Neural crest cell (in vitro differentiated cells): Measurements from ENCODE around the gene SPNS3. TPM values are rescaled to one million over a fixed set of nuclear protein-coding genes. Genes with fewer than 3 reads are reported as not detected.

ENCODE experiments used
- DNase-seq: peaks from one replicate; pipeline ENCODE4 v3.0.0; 2021; ENCODE audit warnings: low read depth, mixed read lengths, low spot score
- H3K27ac Mint-ChIP-seq: one replicate; pipeline ENCODE4 v1.8.0; 2021; ENCODE audit warnings: mild to moderate bottlenecking, mixed read lengths; ENCODE audit not compliant: unreplicated experiment
- H3K27me3 Mint-ChIP-seq: 2 replicates; pipeline ENCODE4 v1.8.0; 2021; ENCODE audit warnings: low read depth, mild to moderate bottlenecking, mixed read lengths
- H3K36me3 Mint-ChIP-seq: 2 replicates; pipeline ENCODE4 v1.8.0; 2021; ENCODE audit warnings: low read depth, mild to moderate bottlenecking, mixed read lengths
- H3K4me1 Mint-ChIP-seq: 2 replicates; pipeline ENCODE4 v1.8.0; 2021; ENCODE audit warnings: mixed read lengths
- H3K4me3 Mint-ChIP-seq: one replicate; pipeline ENCODE4 v1.8.0; 2021; ENCODE audit warnings: mild to moderate bottlenecking, mixed read lengths
- H3K9me3 Mint-ChIP-seq: 2 replicates; pipeline ENCODE4 v1.8.0; 2021; ENCODE audit warnings: mixed read lengths
- CTCF ChIP-seq: fragments of 200-600 bp; sonication (generic); conservative IDR thresholded peaks from 2 replicates; pipeline ENCODE4 v1.5.0; 2021; ENCODE audit warnings: antibody characterized with exemption, mild to moderate bottlenecking
- total RNA-seq: library from RNA; stranded (reverse); gene quantifications from 2 replicates; pipeline ENCODE4 v1.2.1, GENCODE V29; 2021

Gene SPNS3
- total RNA-seq, 1 donor from 2014 or later = not detected

DNA sequence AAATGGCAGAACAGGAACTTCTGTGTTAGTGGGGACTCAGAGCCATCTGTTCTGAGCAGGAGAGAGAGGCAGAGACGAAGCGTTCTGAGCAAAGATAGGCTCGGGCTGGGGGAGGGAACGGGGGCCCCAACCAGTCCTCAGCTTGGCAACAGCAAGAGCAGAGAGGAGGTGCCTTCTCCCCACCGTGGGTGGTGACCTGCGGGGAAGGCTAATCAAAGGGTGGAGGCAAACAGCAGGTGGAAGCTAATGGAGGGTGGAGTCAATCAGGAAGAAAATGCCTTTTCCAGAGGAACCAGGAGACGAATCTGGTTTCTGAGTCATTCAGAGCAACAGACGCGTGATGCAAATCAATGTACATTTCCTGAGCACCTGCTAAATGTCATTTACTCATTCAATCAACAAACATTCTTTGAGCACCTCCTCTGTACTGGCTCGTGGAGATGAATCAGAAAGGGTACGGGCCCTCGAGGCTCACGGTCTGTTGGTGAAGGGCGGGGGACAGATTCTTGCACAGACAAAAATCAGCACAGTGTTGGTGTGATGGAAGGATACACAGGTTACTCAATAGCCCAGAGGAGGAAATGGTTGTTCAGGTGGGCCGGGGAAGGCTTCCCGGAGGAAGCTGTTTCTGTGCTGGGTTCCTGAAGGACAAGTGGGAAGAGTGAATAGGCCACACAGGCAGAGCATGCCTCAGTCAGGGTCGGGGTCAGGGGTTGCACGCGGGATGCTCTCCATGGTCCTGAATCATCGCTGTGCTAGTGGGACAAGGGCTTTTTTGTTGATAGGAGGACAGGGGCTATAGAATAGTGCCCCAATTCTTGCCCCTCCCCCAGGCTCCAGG, 59.2 kb downstream of the SPNS3 start:
- H3K36me3 Mint-ChIP-seq = no peaks in the 10 kb centered on the region
- H3K27ac Mint-ChIP-seq = no peak overlapping the region
- peaks cover 13% of the 10 kb centered on the region for H3K4me1 Mint-ChIP-seq
- TF ChIP-seq CTCF = no peak
- no peaks in the 10 kb centered on the region for H3K9me3 Mint-ChIP-seq
- peak; percentile 95 for DNase-seq
- no peak overlapping the region for H3K4me3 Mint-ChIP-seq
- peaks cover 33% of the 10 kb centered on the region for H3K27me3 Mint-ChIP-seq

DNA sequence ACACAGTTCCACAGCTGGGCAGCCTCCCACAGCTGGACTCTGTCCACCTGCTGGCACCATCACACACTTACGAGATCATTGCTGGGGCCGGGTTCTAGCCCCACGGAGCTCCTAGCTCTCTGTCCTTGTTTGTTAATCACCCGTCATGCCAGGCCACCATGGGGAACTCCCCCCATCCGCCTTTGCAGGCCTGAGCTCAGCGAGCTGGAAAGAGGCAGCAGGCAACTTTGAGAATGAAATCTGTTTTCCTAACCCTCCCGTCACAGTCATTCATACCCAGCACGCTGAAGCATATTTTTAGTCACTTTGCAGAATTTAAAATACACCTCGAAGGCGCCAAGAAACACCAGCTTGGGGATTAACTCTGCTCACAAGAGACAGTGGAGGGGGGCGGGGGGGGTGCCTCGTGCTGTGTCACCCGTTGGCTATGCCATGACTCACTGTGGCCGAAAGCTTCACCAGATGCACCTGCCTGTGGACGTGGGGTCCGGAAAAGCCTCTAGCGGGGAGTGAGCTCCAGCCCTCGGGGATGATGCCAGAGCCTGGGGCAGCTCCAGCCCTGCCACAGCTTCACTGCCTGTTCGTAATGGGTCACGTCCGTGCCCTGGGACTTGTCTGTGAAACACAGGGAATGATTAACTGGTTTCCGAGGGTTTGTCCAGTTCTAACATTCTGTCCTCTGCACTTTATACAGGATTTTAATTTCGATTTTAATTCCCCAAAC, 63.5 kb downstream of the SPNS3 start:
- Mint-ChIP-seq H3K27ac (no peak overlapping the region), H3K9me3 (no peaks in the 10 kb centered on the region), H3K4me3 (peak overlapping the region; percentile 29), H3K4me1 (peaks cover 18% of the 10 kb centered on the region), H3K27me3 (peaks cover 68% of the 10 kb centered on the region), H3K36me3 (no peaks in the 10 kb centered on the region)
- no peak for TF ChIP-seq CTCF
- no peak for DNase-seq

- Mint-ChIP-seq H3K9me3 (no peaks in the 10 kb centered on the region), H3K27me3 (peaks cover 76% of the 10 kb centered on the region), H3K36me3 (no peaks in the 10 kb centered on the region), H3K4me1 (peaks cover 4% of the 10 kb centered on the region), H3K4me3 (peak within 1 kb of the TSS; percentile 50), H3K27ac (no peak within 1 kb of the TSS)
- peak; percentile 44 for DNase-seq
- no peak for TF ChIP-seq CTCF
Measured at GRCh38 chr17:4498461-4499397, 65.0 kb downstream of the SPNS3 start, which contains the start of gene SPNS2. Gene SPNS2 (plus strand): TSS chr17:4498881. CDS start chr17:4499048, 167 bp downstream.

DNA sequence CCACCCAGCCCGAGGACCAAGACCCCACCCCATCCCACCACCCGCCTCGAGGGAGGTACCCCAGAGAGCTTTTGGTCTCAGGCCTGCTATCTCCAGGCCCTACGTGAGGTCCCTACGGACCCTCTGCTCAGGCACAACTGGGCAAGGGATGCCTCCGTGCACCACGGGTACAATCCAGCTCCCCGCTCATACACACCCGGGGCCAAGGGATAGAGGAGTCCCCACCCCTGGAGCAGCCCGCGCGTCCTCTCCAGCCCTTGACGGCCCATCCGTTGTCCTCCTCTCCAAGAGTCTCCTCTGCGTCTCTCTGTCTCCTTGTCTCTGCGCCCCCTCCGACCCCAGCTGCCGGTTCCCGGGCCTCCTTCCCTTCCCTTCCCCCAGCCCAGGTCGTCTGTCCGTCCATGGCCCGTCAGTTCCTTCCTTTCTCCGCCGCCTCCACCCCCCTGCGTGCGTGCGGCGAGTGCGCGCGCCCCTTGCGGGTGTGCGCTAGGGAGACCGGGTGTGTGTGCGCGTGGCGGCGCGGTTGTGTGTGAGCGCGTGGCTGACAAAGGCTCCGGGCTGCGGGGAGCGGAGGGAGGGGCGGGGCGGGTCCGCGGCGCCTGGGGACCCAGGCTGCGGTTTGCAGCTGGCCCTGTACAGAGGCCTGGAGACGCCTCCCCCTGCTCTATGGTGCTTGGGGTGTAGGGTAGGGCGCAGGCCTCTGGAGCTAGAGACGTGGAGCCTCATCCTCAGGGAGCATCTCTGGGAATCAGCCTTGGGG, 65.9 kb downstream of the SPNS3 start:
- no peaks in the 10 kb centered on the region for H3K36me3 Mint-ChIP-seq
- peak overlapping the region; percentile 50 for H3K4me3 Mint-ChIP-seq
- peaks cover 4% of the 10 kb centered on the region for H3K4me1 Mint-ChIP-seq
- DNase-seq = peak; percentile 19
- no peaks in the 10 kb centered on the region for H3K9me3 Mint-ChIP-seq
- H3K27me3 Mint-ChIP-seq = peaks cover 78% of the 10 kb centered on the region
- no peak for TF ChIP-seq CTCF
- H3K27ac Mint-ChIP-seq = no peak overlapping the region
